HG03103 (cell line): Measurements from ENCODE around the gene GNAQ.
"Not testable (repeated sequence)": the region's sequence is repeated elsewhere in the genome, so short reads cannot be mapped to it uniquely, and the experiment has no call there.

Source experiments
- ATAC-seq: cut with Tn5 transposase; IDR thresholded peaks from one replicate; pipeline ENCODE4 v1.9.1; 2021; ENCODE audit warnings: low read depth; ENCODE audit not compliant: unreplicated experiment

GNAQ gene

GRCh38 chr9:78031444-78031892 is at the start of gene GNAQ:
Gene GNAQ, minus strand, starts transcription at chr9:78031811. Its CDS starts 576 bp downstream, at chr9:78031235.
- no peak for ATAC-seq

- ATAC-seq = no peak
These were observed 43.0 kb upstream of the GNAQ start for GRCh38 chr9:78074385-78075291.

GRCh38 chr9:78073722-78074121 is 42.1 kb upstream of the GNAQ start:
- ATAC-seq = no peak

- no peak for ATAC-seq
These were observed 41.1 kb upstream of the GNAQ start for GRCh38 chr9:78072586-78073199.

- no peak for ATAC-seq
These were observed 38.9 kb upstream of the GNAQ start for GRCh38 chr9:78070521-78070920.

- ATAC-seq = no peak
These were observed 32.5 kb upstream of the GNAQ start for GRCh38 chr9:78064075-78064474.

- no peak for ATAC-seq
These were observed 31.1 kb upstream of the GNAQ start for GRCh38 chr9:78062710-78063109.

- ATAC-seq = not testable (repeated sequence)
These were observed 22.6 kb upstream of the GNAQ start for GRCh38 chr9:78054218-78054617.

- no peak for ATAC-seq
These were observed 22.0 kb upstream of the GNAQ start for GRCh38 chr9:78053627-78054026.

GRCh38 chr9:78050421-78050820 is 18.8 kb upstream of the GNAQ start:
- ATAC-seq = no peak

- no peak for ATAC-seq
These were observed 17.9 kb upstream of the GNAQ start for GRCh38 chr9:78049484-78049883.

GRCh38 chr9:78047106-78047505 is 15.5 kb upstream of the GNAQ start:
- no peak for ATAC-seq

GRCh38 chr9:78046112-78046511 is 14.5 kb upstream of the GNAQ start:
- ATAC-seq = no peak

GRCh38 chr9:78044886-78045285 is 13.3 kb upstream of the GNAQ start:
- ATAC-seq = no peak

GRCh38 chr9:78044189-78044588 is 12.6 kb upstream of the GNAQ start:
- no peak for ATAC-seq

- no peak for ATAC-seq
These were observed 10.4 kb upstream of the GNAQ start for GRCh38 chr9:78041971-78042370.

GRCh38 chr9:78040726-78041125 is 9.1 kb upstream of the GNAQ start:
- ATAC-seq = no peak

GRCh38 chr9:78038620-78039300 is 7.1 kb upstream of the GNAQ start:
- no peak for ATAC-seq

- ATAC-seq = no peak
These were observed 3.9 kb upstream of the GNAQ start for GRCh38 chr9:78035383-78035993.

GRCh38 chr9:78033870-78034269 is 2.3 kb upstream of the GNAQ start:
- ATAC-seq = no peak
